Heart left ventricle (tissue), 13 donors: ENCODE measurements around the gene RNU1-2.

Source experiments
- POLR2A ChIP-seq, 2 donors: fragments of 450-650 bp; IDR thresholded peaks; one replicate each; pipeline ENCODE4 v1.6.1; 2017; ENCODE audit warnings: antibody characterized with exemption in 2 of 2, mild to moderate bottlenecking in 2 of 2, moderate library complexity in 2 of 2
- TF ChIP-seq, protein P1 (sequence below), 12 donors: fragments of 200-600 bp; sonication (generic) in 4 of 12; IDR thresholded peaks; one replicate each; pipeline versions ENCODE4 v1.5.0 to v1.8.0; 2018 to 2022; ENCODE audit warnings: antibody characterized with exemption in 12 of 12, mild to moderate bottlenecking in 5 of 12
- donor health status: ischemic (EF 13 %, LVEDD 7.1; RV severe dilation, severe dysfunction).
- donor health status: DM: no; HTN: yes; CAD: no.
- donor health status: DM: no; HTN: no; CAD: no.
- donor health status: ischemic (EF 25% LVEDD 6.9; RV normal size, moderate dysfunction).
- donor health status: ischemic (EF 25% LVEDD 5.7; RV mildly dilated, moderate dysfunction).
- donor health status: ischemic (EF 35%, LVEDD 5.7; RV mildly dilated, moderate dysfunction).
- donor health status: nonischemic (EF 11% LVEDD 7.7; RV severe dilation, severe dysfunction).
- donor health status: DM: yes; HTN: yes; CAD: no.
- donor health status: PGD.
- donor health status: ischemic (EF 29% LVEDD 5.4; RV normal size, mild dysfunction).
- donor health status: nonischemic (EF 23%, LVEDD 6.1; RV moderate dilation, normal function).

GRCh38 chr1:16922885-16923431, 27.2 kb downstream of the RNU1-2 start:
- TF ChIP-seq POLR2A (IDR thresholded peaks at IDR 0.05): no peak
- TF ChIP-seq, protein P1, sequence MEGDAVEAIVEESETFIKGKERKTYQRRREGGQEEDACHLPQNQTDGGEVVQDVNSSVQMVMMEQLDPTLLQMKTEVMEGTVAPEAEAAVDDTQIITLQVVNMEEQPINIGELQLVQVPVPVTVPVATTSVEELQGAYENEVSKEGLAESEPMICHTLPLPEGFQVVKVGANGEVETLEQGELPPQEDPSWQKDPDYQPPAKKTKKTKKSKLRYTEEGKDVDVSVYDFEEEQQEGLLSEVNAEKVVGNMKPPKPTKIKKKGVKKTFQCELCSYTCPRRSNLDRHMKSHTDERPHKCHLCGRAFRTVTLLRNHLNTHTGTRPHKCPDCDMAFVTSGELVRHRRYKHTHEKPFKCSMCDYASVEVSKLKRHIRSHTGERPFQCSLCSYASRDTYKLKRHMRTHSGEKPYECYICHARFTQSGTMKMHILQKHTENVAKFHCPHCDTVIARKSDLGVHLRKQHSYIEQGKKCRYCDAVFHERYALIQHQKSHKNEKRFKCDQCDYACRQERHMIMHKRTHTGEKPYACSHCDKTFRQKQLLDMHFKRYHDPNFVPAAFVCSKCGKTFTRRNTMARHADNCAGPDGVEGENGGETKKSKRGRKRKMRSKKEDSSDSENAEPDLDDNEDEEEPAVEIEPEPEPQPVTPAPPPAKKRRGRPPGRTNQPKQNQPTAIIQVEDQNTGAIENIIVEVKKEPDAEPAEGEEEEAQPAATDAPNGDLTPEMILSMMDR (IDR thresholded peaks at IDR 0.05): no peak
